HepG2 (cell line): ENCODE results near the gene SRXN1. TPM values are rescaled to one million over a fixed set of nuclear protein-coding genes. Genes with fewer than 3 reads are reported as not detected.

Experiments used
- CAMTA2 ChIP-seq: sonication (generic); formaldehyde crosslinking; IDR thresholded peaks from 2 replicates; pipeline ENCODE4 v1.4.0; 2020; ENCODE audit warnings: mild to moderate bottlenecking, missing genetic modification reagents, borderline replicate concordance
- CENPBD1 ChIP-seq: sonication (generic); formaldehyde crosslinking; IDR thresholded peaks from 2 replicates; pipeline ENCODE4 v1.8.0; 2022; ENCODE audit warnings: missing genetic modification reagents, low read depth, mild to moderate bottlenecking, borderline replicate concordance
- DZIP1 ChIP-seq: sonication (generic); formaldehyde crosslinking; IDR thresholded peaks from 2 replicates; pipeline ENCODE4 v1.5.0; 2020; ENCODE audit warnings: mild to moderate bottlenecking, missing genetic modification reagents
- MAFK ChIP-seq, 2 experiments: IDR thresholded peaks in 1 of 2; conservative IDR thresholded peaks in 1 of 2; 2 replicates each; pipeline ENCODE4 v1.6.1; 2011; ENCODE audit warnings: improper control_type of control experiment in 2 of 2, low read length in 2 of 2
- NCOA2 ChIP-seq: sonication (generic); formaldehyde crosslinking; IDR thresholded peaks from 2 replicates; pipeline ENCODE4 v1.8.0; 2022; ENCODE audit warnings: inconsistent platforms
- NFIC ChIP-seq: IDR thresholded peaks from 2 replicates; pipeline ENCODE4 v1.6.1; 2012; ENCODE audit warnings: mild to moderate bottlenecking, low read length, inconsistent platforms
- RBM22 ChIP-seq: fragments of 200-400 bp; formaldehyde crosslinking; optimal IDR thresholded peaks from 2 replicates; pipeline ENCODE3; 2017; ENCODE audit warnings: mild to moderate bottlenecking, low read length, moderate library complexity
- SIX4 ChIP-seq: sonication (generic); formaldehyde crosslinking; IDR thresholded peaks from 2 replicates; pipeline ENCODE4 v1.4.0; 2020; ENCODE audit warnings: missing genetic modification reagents
- SRF ChIP-seq: IDR thresholded peaks from 2 replicates; pipeline ENCODE4 v1.6.1; 2011; ENCODE audit warnings: mild to moderate bottlenecking, low read depth, low read length, moderate library complexity
- TAF1 ChIP-seq: sonication (generic); formaldehyde crosslinking; IDR thresholded peaks from 2 replicates; pipeline ENCODE4 v1.4.0; 2020; ENCODE audit warnings: missing genetic modification reagents
- ZBTB44 ChIP-seq: sonication (generic); formaldehyde crosslinking; IDR thresholded peaks from 2 replicates; pipeline ENCODE4 v1.4.0; 2020; ENCODE audit warnings: missing genetic modification reagents
- ZGPAT ChIP-seq: IDR thresholded peaks from 2 replicates; pipeline ENCODE4 v1.6.1; 2016; ENCODE audit warnings: mild to moderate bottlenecking
- ZMAT3 ChIP-seq: sonication (generic); formaldehyde crosslinking; conservative IDR thresholded peaks from 2 replicates; pipeline ENCODE4 v1.7.0; 2021; ENCODE audit warnings: missing genetic modification reagents
- ZNF30 ChIP-seq: sonication (generic); formaldehyde crosslinking; IDR thresholded peaks from 2 replicates; pipeline ENCODE4 v1.5.0; 2020; ENCODE audit warnings: mild to moderate bottlenecking, missing genetic modification reagents
- ZNF549 ChIP-seq: sonication (generic); formaldehyde crosslinking; IDR thresholded peaks from 2 replicates; pipeline ENCODE4 v1.5.0; 2020; ENCODE audit warnings: missing genetic modification reagents
- ZNF605 ChIP-seq: sonication (generic); formaldehyde crosslinking; IDR thresholded peaks from 2 replicates; pipeline ENCODE4 v1.8.0; 2022; ENCODE audit warnings: mild to moderate bottlenecking, missing genetic modification reagents
- ZNF609 ChIP-seq: sonication (generic); formaldehyde crosslinking; IDR thresholded peaks from 2 replicates; pipeline ENCODE4 v1.4.0; 2020; ENCODE audit warnings: mild to moderate bottlenecking, missing genetic modification reagents, borderline replicate concordance
- ZNF678 ChIP-seq: sonication (generic); formaldehyde crosslinking; IDR thresholded peaks from 2 replicates; pipeline ENCODE4 v1.4.0; 2020; ENCODE audit warnings: mild to moderate bottlenecking, missing genetic modification reagents
- polyA plus RNA-seq, 8 experiments: library from polyadenylated mRNA; depleted of rRNA in 3 of 8; stranded (reverse) in 7 of 8; unstranded in 1 of 8; fragments of >200 nt; fragmentation: Illumina TruSeq in 4 of 8; extraction: Trizol in 4 of 8; gene quantifications; 2 replicates each; pipeline versions ENCODE4 v1.2.1 to v1.2.3, GENCODE V29; 2011 to 2016; ENCODE audit warnings: low read depth in 4 of 8, missing spikeins in 1 of 8, mixed read lengths in 1 of 8; ENCODE audit not compliant: insufficient read depth in 1 of 8
- total RNA-seq, 5 experiments: library from RNA; depleted of rRNA; stranded (reverse); fragments of >200 nt; fragmentation: Illumina TruSeq; extraction: Trizol; gene quantifications; 2 replicates each; pipeline ENCODE4 v1.2.3, GENCODE V29; 2016; ENCODE audit warnings: low read depth in 1 of 5

The SRXN1 gene
- total and polyA plus RNA-seq, 2 of the 13 experiments (the other 11 are each of a cell fraction or from before 2014, with no cell fraction given), result 29.9 to 87.7 TPM

- TF ChIP-seq ZBTB44 (CRISPR knock-in tag), result no peak
- TF ChIP-seq ZNF678 (CRISPR knock-in tag), result 0 out of 2 replicates have a peak, but pooled peaks have one; percentile 40
- no peak for TF ChIP-seq DZIP1 (CRISPR knock-in tag)
- peak; percentile 70 for TF ChIP-seq CAMTA2 (CRISPR knock-in tag)
- no peak; the same call in 1 of the 2 replicates for TF ChIP-seq TAF1 (CRISPR knock-in tag)
- TF ChIP-seq ZGPAT (CRISPR knock-in tag), result peak; percentile 67; the same call in 1 of the 2 replicates
- TF ChIP-seq MAFK (conservative IDR thresholded peaks at IDR 0.05 in 1 of 2, IDR thresholded peaks at IDR 0.05 in 1 of 2; ENCODE audit: low read length in 2 of 2), result peak in 1 of 2 experiments; percentile 46; a peak in 1 of 4 replicates
- peak; percentile 14; the same call in 1 of the 2 replicates for TF ChIP-seq NCOA2 (CRISPR knock-in tag)
- TF ChIP-seq ZNF30 (CRISPR knock-in tag), result no peak
- TF ChIP-seq ZNF605 (CRISPR knock-in tag), result no peak
- TF ChIP-seq RBM22, result no peak
- TF ChIP-seq SIX4 (CRISPR knock-in tag), result no peak
- no peak; the same call in 1 of the 2 replicates for TF ChIP-seq CENPBD1 (CRISPR knock-in tag)
- peak; percentile 75; the same call in 1 of the 2 replicates for TF ChIP-seq ZNF549 (CRISPR knock-in tag)
- no peak for TF ChIP-seq NFIC
- no peak for TF ChIP-seq SRF
- peak; percentile 80 for TF ChIP-seq ZMAT3 (CRISPR knock-in tag)
- no peak; the same call in 1 of the 2 replicates for TF ChIP-seq ZNF609 (CRISPR knock-in tag)
Measured at GRCh38 chr20:642398-643174, 10.4 kb downstream of the SRXN1 start (continued).
